ENCODE data around the gene MYH9.
"Not testable (repeated sequence)": the region's sequence is repeated elsewhere in the genome, so short reads cannot be mapped to it uniquely, and the experiment has no call there.

Gene MYH9

DNA sequence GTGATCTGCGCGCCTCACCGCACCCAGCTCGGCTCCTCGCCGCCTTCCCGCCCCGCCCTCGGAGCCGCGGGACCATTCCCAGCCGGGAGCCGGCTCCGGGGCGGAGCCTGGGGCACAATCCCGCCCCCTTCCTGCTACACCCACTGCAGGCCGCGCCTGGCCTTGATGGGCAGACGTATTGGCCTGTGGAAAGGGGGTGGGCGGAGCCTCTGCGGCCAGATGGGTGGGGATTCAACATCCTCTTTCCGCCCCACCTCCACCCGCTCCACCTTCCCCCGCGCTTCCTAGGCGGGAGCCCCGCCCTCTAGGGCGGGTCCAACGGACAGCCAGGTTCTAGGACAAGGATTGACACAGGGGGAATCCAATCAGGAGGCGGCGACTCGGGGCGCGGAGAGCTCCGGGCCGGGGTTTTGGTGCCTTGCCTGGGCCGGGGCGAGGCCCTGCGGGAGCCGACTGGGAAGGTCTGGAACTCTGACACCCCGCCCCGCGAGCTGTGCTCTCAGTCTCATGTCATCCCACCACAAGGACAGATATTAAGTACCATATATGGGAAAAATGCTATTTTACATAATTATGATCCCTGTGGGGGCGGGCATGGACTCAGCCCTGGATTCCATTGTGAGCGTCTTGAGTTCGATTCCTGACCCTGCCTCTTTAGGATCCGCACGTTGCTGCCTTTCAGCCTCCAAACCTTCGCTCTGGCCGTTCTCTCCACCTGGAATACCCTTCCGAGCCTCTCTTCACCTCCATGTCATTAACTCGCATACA lies at the start of gene MYH9:
MYH9 (minus strand) TSS at position 9 of the 768 bp plus-strand sequence. CDS start 38,731 bp downstream, outside the sequence.
- peak; percentile 99 for DNase-seq

DNA sequence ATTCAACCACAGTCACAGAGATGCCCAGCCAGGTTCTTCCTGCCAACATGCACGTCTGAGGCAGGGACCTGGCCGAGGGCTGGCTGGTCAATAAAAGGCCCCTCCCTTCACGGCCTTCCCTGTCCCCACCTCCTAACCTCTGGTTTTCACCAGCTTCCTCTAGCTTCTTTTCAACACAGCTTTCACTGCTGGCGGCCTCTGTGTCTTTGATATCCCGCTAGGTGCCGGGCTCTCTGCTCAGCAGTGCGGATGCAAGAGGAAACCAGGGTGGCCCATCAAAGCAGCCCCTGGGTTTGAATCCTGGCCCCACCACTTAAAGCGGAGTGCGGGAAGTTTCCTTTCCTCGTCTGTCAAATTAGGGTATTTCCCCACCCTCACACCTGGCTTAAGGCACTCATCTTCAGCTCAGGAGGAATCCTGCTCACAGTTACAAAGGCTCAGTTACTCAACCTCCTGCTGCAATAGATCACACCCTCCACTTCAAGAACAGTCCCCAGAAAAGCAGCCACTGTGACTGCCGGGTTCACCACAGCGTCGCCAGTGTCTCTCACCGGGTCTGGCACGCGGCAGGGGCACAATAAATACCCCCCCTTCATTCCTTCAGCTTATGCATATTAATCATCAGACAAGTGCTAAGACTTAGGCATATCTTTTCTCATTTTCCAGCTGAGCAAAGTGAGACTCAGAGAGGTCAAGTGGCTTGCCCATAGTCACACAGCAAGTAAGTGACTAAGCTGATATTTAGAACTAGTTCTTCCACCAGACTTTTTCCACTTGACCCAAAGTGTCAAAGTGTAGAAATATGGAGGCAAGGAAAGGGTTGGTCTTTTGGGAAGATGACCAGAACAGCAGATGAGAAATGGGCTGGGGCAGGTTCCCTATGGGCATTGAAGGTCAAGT lies 48.0 kb upstream of the MYH9 start:
- no peak for DNase-seq

DNA sequence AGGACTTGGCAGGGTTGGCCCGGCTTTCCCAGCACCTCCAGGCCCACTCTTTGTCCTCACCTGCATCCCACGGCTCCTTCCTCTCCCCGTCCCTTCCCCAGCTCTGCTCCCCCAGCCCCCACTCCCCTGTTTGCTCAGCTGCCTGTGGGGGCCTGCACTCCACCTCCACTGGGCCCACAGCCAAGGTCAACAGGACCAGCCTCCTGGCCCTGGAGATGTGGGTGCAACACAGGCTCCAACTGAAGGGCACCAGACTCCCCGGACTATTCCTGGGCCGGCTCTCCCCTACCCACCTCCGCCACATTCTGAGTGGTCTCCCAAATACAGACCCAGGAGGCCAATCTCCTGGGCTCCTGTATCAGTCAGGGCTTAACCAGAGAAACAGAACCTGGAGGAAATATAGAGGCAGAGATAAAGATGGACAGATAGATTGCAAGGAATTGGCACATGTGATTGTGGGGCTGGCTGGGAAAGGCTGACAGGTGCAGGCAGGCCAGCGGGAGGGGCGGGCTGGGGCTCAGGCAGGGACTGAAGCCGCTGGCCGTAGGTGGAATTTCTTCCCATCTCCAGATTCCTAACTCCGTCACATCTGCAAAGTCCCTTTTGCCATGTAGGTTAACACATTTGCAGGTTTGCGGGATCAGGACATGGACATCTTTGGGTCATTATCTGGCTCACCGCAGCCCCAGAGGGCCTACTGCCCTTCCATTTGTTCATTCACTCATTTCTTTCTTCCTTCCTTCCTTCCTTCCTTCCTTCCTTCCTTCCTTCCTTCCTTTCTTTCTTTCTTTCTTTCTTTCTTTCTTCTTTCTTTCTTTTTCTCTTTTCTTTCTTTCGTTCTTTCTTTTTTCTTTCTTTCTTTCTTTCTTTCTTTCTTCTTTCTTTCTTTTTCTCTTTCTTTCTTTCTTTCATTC lies 45.8 kb upstream of the MYH9 start:
- no peak for DNase-seq

DNA sequence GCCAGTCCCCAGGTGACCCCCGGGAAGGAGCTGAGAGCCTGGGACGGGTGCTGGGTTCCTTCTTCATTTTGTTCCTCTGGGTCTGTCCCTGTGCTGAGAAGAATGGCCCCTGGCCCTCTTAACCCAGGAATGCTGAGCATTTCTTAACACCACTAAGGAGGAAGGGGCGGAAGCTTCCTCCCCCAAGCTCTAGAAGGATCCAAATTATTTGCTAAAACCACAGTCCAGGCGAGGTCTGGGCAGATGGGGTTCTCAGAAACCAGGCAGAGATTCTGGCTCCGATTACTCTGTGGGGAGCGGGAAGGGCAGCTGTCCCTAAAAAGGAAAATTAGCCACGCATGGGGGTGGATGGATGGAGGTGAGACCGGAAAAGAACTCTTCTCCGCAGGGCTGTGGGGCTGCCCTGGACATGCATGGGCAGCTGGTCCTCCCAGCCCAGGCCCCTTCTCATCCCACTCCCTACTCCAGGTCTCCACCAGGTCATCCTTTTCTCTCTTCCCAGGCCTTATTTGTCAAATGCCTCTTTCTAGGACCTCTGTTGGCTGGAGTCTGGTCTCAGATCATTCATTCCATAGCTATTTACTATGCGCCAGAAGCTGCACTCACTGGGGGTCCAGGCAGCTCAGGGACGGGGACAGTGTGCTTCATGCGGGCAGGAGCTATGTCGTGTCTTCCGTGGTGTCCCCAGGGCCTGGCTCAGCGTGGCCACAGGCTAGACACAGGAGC lies 45.0 kb upstream of the MYH9 start:
- no peak for DNase-seq

DNA sequence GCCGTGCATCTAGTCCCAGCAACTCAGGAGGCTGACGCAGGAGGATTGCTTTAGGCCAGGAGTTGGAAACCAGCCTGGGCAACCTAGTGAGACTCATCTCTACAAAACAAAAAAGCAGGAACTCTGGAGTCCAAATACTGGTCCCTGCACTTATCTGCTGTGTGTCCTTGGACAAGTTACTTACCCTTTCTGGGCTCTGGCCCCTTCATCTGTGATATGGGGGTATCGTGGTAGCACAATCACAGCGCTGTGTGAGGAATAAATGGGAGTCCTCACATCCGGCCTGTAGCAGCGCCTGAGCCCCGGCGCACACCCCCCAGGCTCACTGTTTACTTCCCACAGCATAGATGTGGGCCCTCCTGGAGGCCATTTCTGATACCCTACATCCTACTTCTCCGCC lies 44.2 kb upstream of the MYH9 start:
- DNase-seq: no peak

DNA sequence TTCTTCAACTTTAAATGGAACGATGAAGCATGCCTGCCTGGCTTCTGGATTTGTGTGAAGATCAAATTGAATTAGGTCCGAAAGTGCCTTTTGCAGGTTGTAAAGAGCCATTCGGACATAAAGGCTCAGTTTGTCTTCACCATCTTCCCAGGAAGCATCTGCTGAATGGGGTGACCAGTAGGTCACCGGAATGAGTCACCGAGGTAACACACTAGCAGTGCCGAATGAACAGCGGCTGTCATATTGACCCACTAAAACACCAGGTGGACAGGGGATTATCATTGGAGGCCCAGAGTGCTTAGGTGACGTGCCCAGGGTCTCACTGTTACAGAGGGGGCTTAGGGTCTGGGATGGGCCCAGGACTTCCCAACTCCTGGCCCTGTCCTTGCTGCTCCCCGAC lies 43.1 kb upstream of the MYH9 start:
- DNase-seq: no peak

DNA sequence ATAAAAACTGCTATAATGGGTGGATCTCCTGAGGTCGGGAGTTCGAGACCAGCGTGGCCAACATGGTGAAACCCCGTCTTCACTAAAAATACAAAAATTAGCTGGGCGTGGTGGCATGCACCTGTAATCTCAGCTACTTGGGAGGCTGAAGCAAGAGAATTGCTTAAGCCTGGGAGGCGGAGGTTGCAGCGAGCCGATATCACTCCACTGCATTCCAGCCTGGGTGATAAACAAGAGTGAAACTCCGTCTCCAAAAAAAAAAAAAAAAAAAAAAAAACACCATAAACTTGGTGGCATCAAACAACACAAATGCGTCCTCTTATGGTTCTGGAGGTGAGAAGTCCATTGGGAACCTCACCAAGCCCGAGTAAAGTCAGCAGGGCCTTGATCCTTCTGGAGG lies 40.2 kb upstream of the MYH9 start:
- DNase-seq: not testable (repeated sequence)

DNA sequence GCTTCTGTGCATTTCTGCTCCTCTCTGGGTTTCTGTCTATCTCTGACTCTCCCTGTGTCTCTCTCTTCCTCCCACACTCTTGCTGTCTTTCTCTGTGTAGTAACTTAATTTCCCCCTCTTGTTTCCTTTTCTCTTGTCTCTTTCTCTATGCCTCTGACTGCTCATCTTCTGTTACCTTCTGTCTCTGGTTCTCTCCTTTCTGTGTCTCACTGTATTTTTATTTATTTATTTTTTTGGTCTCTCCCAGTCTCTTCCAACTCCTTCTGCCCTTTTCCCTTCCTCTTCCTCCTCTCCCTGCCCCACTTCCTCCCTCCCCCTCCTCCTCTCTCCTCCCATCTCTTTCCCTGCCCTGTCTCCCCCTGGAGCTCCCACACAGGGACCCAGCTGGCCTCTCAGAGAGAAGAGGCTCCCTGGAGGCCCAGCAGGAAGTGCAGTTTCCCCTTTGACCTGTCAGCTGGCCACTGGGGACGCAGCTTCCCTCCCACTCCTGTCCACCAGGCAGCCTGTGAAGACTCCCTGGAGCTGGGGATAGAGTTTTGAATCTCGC lies 38.3 kb upstream of the MYH9 start:
- no peak for DNase-seq

DNA sequence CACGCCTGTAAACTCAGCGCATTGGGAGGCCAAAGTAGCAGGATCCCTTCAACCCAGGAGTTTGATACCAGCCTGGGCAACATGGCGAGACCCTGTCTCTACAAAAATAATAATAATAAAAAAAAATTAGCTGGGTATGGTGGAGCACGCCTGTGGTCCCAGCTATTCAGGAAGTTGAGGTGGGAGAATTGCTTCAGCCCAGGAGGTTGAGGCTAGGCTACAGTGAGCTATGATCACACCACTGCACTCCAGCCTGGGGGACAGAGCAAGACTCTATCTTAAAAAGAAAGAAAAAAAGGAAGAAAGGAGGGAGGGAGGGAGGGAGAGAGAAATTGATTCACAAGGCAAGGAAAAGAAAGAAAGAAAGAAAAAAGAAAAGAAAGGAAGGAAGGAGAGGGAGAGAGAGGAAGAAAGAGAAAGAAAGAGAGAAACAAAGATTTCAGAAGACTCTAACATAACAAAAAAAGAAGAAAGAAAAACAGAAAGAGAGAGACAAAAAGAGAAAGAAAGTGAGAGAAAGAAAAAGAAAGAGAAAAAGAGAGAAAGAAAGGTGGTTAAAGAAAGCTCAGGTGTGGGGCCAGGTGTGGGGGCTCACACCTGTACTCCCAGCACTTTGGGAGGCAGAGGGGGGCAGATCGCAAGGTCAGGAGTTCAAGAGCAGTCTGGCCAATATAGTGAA lies 37.3 kb upstream of the MYH9 start:
- DNase-seq: no peak

DNA sequence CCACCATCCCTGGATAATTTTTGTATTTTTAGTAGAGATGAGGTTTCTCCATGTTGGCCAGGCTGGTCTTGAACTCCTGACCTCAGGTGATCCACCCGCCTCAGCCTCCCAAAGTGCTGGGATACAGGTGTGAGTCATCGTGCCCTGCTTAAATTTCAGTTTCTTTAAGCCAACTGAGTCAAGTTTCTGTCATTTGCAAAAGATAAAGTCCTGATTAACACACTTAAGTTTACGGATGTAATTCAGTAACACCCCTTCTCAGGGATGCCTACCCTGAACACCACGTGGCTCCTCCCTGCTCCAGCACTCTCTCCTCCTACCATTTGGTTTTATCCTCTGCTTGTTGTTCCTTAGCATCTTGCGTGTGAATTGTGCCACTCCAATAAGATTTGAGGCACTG lies 36.7 kb upstream of the MYH9 start:
- DNase-seq: not testable (repeated sequence)

DNA sequence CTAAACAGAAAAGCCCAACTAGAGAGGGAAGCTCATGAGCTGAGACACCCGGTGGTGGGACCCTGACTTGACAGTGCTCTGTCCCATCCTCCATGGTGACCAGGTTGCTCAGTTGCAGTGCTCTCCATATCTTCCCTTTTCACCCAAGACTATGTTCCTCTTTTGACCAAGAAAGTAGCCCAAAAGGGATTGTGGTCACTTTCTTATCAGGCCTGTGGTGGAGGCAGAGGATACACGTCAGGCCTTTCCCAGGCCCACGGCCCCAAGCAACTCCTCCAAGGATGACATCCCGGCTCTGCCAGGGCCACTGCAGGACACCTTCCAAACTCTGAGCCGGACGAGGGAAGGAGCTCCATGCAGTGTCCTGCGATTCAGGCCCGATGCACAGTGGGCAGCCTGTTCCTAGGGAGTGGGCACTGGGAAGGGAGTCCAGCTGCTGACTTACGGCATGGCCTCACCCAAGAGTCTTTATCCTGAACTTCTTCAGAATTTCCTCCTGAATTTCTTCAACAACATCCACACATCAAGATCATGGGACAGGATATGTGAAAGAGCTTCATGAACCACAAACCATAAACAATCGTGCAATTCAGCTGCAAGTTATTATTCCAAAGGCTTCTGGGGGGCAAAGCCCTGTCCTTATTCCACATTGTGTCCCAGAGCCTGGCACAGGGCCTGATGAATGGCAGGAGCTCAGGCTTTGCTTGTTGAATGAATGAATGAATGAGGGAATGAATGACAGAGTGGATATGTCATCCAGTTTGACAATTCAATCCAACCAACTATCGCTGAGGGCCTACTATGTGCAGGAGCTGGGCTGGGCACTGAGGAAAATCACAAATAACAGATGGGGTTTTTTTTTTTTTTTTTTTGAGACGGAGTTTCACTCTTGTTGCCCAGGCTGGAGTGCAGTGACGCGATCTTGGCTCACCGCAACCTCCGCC lies 36.0 kb upstream of the MYH9 start:
- no peak for DNase-seq

DNA sequence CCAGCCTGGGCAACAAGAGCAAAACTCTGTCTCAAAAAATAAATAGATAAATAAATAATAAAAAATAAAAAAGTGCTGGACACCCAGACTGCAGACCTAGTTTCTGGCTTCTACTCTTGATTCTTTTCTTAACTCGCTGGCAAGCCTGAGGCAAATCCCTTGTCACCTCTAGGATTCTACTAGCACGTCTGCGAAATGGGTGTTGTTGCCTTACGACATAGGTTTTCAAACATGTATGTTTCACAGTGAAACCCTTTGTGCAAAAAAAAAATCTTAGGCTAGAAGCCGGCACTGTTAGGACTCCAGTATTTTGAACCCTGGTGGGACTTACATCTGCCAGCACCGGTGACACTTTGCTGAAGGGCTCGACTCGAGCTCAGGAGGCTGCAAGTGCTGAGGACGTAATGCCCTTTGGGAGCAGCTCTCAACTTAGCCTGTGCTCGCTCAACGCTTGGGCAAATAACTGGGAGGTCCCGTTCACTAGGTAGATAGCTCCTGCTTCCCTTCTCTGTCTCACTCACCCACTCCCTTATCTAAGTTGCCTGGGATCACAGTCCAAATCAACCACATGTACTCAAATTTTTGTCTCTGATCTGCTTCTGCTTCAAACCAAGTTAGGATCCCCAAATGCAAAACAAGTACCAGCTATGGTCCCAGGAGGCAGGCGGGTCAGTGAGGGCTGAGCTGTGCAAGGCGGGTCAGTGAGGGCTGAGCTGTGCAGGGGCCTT lies 34.7 kb upstream of the MYH9 start:
- no peak for DNase-seq

DNA sequence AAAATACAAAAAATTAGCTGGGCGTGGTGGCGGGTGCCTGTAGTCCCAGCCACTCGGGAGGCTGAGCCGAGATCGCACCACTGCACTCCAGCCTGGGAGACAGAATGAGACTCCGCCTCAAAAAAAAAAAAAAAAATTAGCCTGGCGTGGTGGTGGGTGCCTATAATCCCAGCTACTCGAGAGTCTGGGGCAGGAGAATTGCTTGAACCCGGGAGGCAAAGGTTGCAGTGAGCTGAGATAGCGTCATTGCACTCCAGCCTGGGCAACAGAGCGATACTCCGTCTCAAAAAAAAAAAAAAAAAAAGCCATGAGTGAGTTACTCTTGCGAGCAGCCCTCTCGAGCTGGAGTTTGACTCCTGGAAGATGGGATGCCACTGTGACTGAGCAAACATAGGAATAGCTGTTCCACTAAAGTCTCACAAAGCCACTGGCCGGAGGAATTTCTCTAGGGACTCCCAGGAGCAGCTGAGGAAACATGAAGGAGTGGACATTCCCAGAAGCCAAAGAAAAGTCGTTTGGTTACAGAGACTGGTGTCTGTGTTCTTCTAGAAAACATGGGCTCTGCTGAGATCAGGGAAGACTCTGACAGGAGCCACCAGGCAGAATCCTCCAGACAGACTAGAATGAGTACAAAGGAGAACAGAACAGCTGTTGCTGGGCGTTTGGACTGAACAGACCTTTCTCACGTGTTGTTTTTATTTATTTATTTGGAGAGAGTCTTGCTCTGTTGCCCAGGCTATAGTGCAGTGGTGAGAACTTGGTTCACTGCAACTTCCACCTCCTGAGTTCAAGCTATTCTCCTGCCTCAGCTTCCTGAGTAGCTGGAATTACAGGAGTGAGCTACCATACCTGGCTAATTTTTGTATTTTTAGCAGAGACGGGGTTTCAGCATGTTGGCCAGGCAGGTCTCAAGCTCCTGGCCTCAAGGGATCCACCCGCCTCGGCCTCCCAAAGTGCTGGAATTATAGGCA lies 32.4 kb upstream of the MYH9 start:
- DNase-seq: no peak

DNA sequence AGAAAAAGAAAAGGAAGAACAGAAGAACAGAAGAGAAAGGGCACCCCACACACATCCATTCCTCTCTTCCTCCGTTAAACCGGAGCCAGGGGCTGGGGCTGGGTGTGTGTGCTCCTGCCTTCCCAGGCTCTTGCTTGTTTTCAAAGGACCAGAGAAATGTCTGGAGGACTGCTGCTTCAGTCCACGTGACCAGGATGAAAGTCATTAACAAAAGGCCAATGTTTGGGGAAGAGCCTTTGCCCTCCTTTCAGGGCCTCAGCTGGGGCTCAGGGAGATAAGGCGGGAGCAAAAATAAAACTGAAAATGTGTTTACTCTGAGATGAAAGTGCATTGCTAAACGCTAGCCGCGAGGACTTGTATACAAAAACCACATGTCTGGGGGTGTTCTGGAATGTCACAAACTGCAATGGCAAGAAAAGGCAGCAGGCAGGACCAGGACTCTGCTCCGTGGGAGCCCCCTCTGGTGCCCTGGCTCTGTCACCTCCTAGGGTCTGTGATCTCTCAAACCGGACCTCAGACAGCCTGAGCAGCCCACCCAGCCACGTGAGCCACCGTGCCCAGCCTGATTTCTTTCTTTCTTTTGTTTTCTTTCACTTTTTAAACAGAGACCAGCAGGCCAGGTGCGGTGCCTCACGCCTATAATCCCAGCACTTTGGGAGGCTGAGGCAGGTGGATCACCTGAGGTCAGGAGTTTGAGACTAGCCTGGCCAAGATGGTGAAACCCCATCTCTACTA lies 31.6 kb upstream of the MYH9 start:
- no peak for DNase-seq

DNA sequence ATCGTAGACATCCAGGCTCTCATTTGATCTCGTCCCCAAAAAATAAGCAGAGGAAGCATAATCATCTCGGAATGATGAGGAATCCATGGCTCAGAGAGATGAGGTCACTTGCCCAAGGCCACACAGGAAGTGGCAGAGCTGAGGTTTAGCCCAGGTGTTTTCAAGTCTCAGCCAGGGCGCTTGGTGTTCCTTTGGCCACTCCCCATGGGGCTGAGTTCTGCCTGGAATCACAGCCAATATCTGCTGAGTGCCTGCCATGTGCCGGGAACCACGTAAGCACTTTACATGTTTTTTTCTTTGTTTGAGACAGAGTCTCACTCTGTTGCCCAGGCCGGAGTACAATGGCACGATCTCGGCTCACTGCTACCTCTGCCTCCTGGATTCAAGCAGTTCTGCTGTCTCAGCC lies 29.5 kb upstream of the MYH9 start:
- DNase-seq: no peak

DNA sequence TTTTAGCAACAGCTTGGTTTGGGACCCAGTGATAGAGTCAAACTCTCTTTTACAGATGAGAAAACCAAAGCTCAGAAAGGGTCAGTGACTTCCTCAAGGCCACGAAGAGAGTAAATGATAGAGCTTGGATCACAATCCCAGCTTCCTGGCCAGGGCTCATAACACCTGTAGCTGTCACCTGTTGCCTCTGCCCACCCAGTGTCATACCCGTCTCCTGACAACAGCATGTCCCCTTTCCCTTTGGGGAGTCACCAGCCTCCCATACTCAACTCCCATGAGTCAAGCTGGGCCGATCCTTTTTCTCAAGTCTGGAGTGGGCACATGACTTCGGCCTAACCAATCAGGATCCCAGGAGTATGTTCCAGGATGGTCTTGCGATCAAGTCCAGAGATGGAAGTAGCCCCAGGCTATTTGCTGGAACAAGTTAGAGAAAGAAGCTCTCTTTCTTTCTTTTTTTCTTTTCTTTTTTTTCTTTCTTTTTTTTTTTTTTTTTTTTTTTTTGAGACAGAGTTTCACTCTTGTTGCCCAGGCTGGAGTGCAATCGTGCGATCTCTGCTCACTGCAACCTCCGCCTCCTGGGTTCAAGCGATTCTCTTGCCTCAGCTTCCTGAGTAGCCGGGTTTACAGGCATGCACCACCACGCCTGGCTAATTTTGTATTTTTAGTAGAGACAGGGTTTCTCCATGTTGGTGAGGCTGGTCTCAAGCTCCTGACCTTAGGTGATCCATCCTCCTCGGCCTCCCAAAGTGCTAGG lies 27.8 kb upstream of the MYH9 start:
- no peak for DNase-seq
